Endothelial cell (in vitro differentiated cells): ENCODE measurements around the gene VPS13D. TPM values are rescaled to one million over a fixed set of nuclear protein-coding genes. Genes with fewer than 3 reads are reported as not detected.

Experiments
- DNase-seq: peaks from one replicate; pipeline ENCODE4 v3.0.0; 2021; ENCODE audit warnings: low spot score
- H3K27ac Mint-ChIP-seq: one replicate; pipeline ENCODE4 v1.8.0; 2021; ENCODE audit warnings: mixed read lengths, inconsistent platforms; ENCODE audit not compliant: unreplicated experiment
- H3K27me3 Mint-ChIP-seq: one replicate; pipeline ENCODE4 v1.8.0; 2021; ENCODE audit warnings: mild to moderate bottlenecking, moderate library complexity, mixed read lengths, inconsistent platforms; ENCODE audit not compliant: unreplicated experiment
- H3K36me3 Mint-ChIP-seq: one replicate; pipeline ENCODE4 v1.8.0; 2021; ENCODE audit warnings: mild to moderate bottlenecking, low read depth, mixed read lengths, inconsistent platforms; ENCODE audit not compliant: unreplicated experiment
- H3K4me1 Mint-ChIP-seq: one replicate; pipeline ENCODE4 v1.8.0; 2021; ENCODE audit warnings: mild to moderate bottlenecking, mixed read lengths, inconsistent platforms; ENCODE audit not compliant: unreplicated experiment
- H3K4me3 Mint-ChIP-seq: one replicate; pipeline ENCODE4 v1.8.0; 2021; ENCODE audit warnings: mild to moderate bottlenecking, mixed read lengths, inconsistent platforms; ENCODE audit not compliant: unreplicated experiment
- H3K9me3 Mint-ChIP-seq: one replicate; pipeline ENCODE4 v1.8.0; 2021; ENCODE audit warnings: mixed read lengths, inconsistent platforms; ENCODE audit not compliant: unreplicated experiment
- CTCF ChIP-seq: fragments of 200-600 bp; sonication (generic); IDR thresholded peaks from one replicate; pipeline ENCODE4 v1.5.0; 2021; ENCODE audit warnings: antibody characterized with exemption; ENCODE audit not compliant: unreplicated experiment
- total RNA-seq: library from RNA; stranded (reverse); fragmentation: NEBNext Ultra II Directional; extraction: Animal tissue kit (Norgen Biotek cat#: 25700); gene quantifications from one replicate; pipeline ENCODE4 v1.2.1, GENCODE V29; 2021; ENCODE audit not compliant: unreplicated experiment

The VPS13D gene
- total RNA-seq, 1 donor from 2014 or later, result 37.8 TPM

DNA sequence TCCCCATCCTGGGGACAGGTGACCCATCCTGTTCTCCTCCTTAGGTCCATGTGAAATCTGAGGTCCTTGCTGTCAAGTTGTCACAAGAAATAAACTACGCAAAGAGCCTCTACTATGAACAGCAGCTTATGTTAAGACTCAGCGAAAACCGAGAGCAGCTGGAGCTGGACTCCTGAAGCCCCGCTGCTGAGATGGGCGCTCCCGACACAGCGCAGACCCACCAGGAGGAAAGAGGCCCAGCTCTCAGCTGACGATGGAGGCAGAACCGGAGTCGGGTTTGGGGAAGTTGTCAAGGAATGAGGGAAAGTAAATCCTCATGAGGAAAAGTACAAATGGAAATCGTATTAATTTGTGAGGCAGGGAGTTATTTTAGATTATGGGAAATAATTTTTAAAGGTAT lies 279.0 kb downstream of the VPS13D start:
- no peak overlapping the region for H3K27ac Mint-ChIP-seq
- TF ChIP-seq CTCF, result no peak
- no peak for DNase-seq
- H3K4me1 Mint-ChIP-seq, result peaks cover 12% of the 10 kb centered on the region
- H3K9me3 Mint-ChIP-seq, result no peaks in the 10 kb centered on the region
- peaks cover 7% of the 10 kb centered on the region for H3K27me3 Mint-ChIP-seq
- H3K4me3 Mint-ChIP-seq, result no peak overlapping the region
- peaks cover 36% of the 10 kb centered on the region for H3K36me3 Mint-ChIP-seq

DNA sequence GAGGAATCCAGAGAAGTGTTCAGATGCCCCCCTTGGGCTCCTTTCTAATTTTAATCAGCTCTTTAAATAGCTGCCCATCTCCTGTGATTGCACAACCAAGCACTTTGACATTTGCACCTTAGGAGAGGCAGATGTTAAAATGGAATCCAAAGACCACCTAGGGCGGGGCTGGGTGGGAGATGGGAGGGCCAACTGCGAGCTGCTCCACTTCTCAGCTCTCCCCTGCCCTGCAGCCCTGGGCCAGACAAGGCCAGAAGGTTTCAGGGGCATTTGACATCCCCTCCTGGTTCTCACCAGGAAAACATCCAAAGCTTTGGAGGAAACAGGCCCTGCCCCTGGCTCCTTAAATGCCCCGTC lies 281.3 kb downstream of the VPS13D start:
- Mint-ChIP-seq H3K36me3 (peaks cover 30% of the 10 kb centered on the region), H3K4me3 (no peak overlapping the region), H3K27ac (no peak overlapping the region), H3K9me3 (no peaks in the 10 kb centered on the region), H3K4me1 (peaks cover 12% of the 10 kb centered on the region), H3K27me3 (peaks cover 7% of the 10 kb centered on the region)
- TF ChIP-seq CTCF, result no peak
- no peak for DNase-seq

DNA sequence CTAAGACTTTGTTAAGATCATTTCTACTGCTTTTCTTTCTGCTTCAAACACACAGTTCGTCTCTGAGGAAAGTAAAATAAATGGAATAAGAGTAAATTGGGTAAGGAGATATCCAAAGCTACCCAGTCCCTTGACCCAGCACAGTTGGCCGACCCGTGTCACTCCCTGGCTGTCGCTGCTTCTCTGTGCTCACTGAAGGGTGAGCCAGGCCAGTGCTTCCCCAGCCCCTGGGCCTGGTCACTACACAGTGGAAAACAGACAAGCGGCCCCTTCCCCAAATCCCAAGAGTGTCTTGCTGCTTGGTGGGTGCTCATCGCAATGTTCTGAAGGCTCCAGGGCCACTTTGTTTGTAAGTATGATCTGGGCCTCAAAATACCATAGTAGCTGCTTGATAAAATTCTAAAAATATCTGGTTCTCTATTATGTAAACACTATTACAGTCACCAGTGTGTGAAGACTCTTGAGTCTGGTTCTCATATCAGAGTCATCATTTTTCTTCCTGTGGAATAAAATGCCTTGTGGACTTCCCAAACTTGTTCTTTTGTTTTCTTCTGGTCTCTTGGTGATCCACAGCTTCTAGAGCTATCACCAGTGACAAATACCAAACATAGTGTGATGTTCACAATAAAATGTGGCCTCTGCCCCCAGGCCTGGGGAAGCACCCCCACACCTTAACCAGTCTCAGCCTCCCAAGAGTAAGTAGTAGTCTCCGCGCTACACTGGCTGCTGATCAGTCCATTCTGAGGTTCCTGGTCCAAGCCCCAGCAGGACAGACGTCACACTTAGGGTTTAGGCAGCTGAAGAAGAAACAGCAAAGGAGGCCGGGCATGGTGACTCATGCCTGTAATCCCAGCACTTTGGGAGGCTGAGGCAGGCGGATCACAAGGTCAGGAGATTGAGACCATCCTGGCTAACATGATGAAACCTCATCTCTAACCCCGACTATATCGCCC lies 282.0 kb downstream of the VPS13D start:
- Mint-ChIP-seq H3K27ac (no peak overlapping the region), H3K4me3 (no peak overlapping the region), H3K4me1 (peaks cover 12% of the 10 kb centered on the region), H3K27me3 (peaks cover 7% of the 10 kb centered on the region), H3K9me3 (no peaks in the 10 kb centered on the region), H3K36me3 (peaks cover 24% of the 10 kb centered on the region)
- no peak for TF ChIP-seq CTCF
- DNase-seq, result no peak

DNA sequence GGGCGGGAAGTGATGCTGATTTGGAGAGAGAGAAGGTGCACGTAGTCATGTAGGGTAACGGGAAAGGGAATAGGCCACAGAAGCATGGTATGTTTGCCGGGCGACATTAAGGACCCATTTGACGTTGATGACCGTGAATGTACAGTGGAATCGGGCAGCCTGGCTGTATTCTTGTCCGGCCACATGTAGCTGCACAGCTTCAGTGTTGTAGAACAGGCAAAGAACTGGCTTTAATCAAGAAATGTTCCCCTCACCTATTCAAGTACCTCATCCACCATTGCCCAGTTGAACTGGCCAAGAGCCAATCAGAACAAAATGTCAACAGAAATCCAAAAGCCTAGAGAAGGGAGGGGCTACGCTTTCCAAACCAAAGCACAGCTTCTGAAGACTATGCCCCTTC lies 283.4 kb downstream of the VPS13D start:
- Mint-ChIP-seq H3K36me3 (peaks cover 24% of the 10 kb centered on the region), H3K27me3 (peaks cover 7% of the 10 kb centered on the region), H3K4me1 (peaks cover 12% of the 10 kb centered on the region), H3K9me3 (no peaks in the 10 kb centered on the region), H3K4me3 (peak overlapping the region; percentile 3), H3K27ac (no peak overlapping the region)
- no peak for TF ChIP-seq CTCF
- no peak for DNase-seq

GRCh38 chr1:12514590-12514989 lies 284.8 kb downstream of the VPS13D start:
- peaks cover 11% of the 10 kb centered on the region for H3K4me1 Mint-ChIP-seq
- no peak overlapping the region for H3K27ac Mint-ChIP-seq
- no peaks in the 10 kb centered on the region for H3K9me3 Mint-ChIP-seq
- no peak for DNase-seq
- no peak for TF ChIP-seq CTCF
- peaks cover 7% of the 10 kb centered on the region for H3K27me3 Mint-ChIP-seq
- peaks cover 24% of the 10 kb centered on the region for H3K36me3 Mint-ChIP-seq
- no peak overlapping the region for H3K4me3 Mint-ChIP-seq
